Stimulated activated CD4-positive, alpha-beta T cell treated with anti-CD3 and anti-CD28 coated beads, Interleukin-2, amount 100 ng/mL, for 48 hours (primary cell): ENCODE results near the gene PTPRR.

Source experiments
- DNase-seq, 2 donors: peaks; one replicate each; pipeline ENCODE4 v3.0.0-alpha.2; 2020

PTPRR gene

GRCh38 chr12:70683976-70684375 lies 236.6 kb downstream of the PTPRR start:
- no peak for DNase-seq

GRCh38 chr12:70671698-70672097 lies 248.8 kb downstream of the PTPRR start:
- DNase-seq = no peak

GRCh38 chr12:70670948-70671347 lies 249.6 kb downstream of the PTPRR start:
- no peak for DNase-seq

GRCh38 chr12:70667253-70667652 lies 253.3 kb downstream of the PTPRR start:
- DNase-seq = no peak

GRCh38 chr12:70666364-70666763 lies 254.2 kb downstream of the PTPRR start:
- DNase-seq = no peak

- no peak for DNase-seq
Observed at GRCh38 chr12:70664465-70664881, 256.1 kb downstream of the PTPRR start.

- no peak for DNase-seq
Observed at GRCh38 chr12:70663838-70664237, 256.7 kb downstream of the PTPRR start.

GRCh38 chr12:70661466-70662161 lies 258.9 kb downstream of the PTPRR start:
- DNase-seq = no peak

GRCh38 chr12:70660620-70661219 lies 259.8 kb downstream of the PTPRR start:
- DNase-seq = no peak

- DNase-seq = no peak
Observed at GRCh38 chr12:70660002-70660604, 260.4 kb downstream of the PTPRR start.

- DNase-seq = no peak
Observed at GRCh38 chr12:70659077-70659606, 261.4 kb downstream of the PTPRR start.

GRCh38 chr12:70657616-70658286 lies 262.8 kb downstream of the PTPRR start:
- DNase-seq = no peak

GRCh38 chr12:70652451-70652850 lies 268.1 kb downstream of the PTPRR start:
- no peak for DNase-seq

GRCh38 chr12:70648831-70649230 lies 271.7 kb downstream of the PTPRR start:
- DNase-seq = no peak

- DNase-seq = no peak
Observed at GRCh38 chr12:70648191-70648590, 272.3 kb downstream of the PTPRR start.

- DNase-seq = no peak
Observed at GRCh38 chr12:70646850-70647249, 273.7 kb downstream of the PTPRR start.

GRCh38 chr12:70645494-70646317 lies 274.8 kb downstream of the PTPRR start:
- DNase-seq = no peak

- DNase-seq = no peak
Observed at GRCh38 chr12:70644861-70645260, 275.7 kb downstream of the PTPRR start.

- no peak for DNase-seq
Observed at GRCh38 chr12:70643939-70644338, 276.6 kb downstream of the PTPRR start.

GRCh38 chr12:70641691-70642090 lies 278.8 kb downstream of the PTPRR start:
- DNase-seq = no peak

GRCh38 chr12:70640901-70641300 lies 279.6 kb downstream of the PTPRR start:
- DNase-seq = no peak

- DNase-seq = no peak
Observed at GRCh38 chr12:70639535-70639934, 281.0 kb downstream of the PTPRR start.
